ENCODE data around the gene CSTB.

CSTB gene

DNA sequence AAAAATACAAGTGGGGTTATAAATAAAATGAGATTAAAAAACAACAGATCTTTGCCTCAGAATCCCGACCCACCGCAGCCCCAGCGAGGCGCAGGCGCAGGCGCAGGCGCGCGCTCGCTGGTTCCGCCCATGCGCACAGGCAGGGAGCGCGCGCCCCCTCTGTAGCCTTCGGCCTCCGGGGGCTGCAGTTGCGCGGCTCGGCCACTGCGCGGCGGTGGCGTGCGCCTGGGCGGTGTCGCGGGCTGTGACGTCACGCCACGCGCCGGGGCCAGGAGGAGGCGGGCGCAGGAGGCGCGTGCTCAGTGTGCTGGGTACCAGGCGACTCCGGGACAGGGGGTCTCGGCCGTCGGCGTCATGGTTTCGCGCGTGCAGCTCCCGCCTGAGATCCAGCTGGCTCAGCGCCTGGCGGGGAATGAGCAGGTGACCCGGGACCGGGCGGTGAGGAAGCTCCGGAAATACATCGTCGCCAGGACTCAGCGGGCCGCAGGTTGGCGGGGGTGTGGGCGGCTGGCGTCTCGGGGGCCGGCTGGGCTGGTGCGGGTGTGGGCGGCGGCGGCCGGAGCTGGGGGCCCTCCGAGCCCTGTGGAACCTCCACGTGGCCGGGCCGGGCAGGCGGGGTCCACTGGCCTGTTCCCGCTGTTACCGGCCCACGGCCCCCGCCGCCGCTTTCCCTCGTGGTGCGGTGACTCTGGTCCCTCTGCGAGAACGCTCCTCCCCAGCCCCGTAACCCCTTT, 13.3 kb upstream of the CSTB start, which contains the start of gene RRP1:
Gene RRP1 (plus strand): TSS at position 302 of the 734 bp plus-strand sequence. CDS start 53 bp downstream, at position 355.
- DNase-seq = peak; percentile 88

DNA sequence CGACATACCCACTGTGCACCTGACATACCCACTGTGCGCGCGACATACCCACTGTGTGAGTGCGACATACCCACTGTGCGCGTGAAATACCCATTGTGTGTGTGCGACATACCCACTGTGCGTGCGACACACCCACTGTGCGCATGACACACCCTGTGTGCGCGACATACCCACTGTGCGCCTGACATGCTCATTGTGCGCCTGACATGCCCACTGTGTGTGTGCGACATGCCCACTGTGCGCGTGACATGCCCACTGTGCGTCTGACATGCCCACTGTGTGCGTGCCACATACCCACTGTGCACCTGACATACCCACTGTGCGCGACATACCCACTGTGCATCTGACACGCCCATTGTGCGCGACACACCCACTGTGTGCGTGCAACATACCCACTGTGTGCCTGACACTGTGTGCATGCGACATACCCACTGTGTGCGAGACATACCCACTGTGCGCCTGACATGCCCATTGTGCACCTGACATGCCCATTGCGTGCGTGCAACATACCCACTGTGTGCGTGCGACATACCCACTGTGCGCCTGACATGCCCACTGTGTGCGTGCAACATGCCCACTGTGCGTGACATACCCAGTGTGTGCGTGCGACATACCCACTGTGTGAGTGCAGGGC, 10.8 kb upstream of the CSTB start:
- no peak for DNase-seq

DNA sequence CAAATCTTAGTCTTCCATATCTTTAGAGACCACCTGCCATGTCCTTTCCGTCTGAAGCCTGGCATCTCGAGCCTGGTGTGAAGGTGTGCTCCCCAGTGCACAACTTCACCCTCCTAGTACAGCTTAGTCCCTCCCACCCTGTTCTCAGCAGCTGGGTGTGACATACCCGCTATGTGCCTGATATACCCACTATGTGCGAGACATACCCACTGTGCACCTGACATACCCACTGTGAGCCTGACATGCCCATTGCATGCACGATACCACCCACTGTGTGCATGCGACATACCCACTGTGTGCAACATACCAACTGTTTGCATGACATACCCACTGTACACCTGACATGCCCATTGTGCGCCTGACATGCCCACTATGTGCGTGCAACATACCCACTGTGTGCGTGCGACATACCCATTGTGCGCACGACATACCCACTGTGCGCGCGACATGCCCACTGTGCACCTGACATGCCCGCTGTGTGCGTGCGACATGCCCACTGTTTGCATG, 10.2 kb upstream of the CSTB start:
- DNase-seq = no peak

DNA sequence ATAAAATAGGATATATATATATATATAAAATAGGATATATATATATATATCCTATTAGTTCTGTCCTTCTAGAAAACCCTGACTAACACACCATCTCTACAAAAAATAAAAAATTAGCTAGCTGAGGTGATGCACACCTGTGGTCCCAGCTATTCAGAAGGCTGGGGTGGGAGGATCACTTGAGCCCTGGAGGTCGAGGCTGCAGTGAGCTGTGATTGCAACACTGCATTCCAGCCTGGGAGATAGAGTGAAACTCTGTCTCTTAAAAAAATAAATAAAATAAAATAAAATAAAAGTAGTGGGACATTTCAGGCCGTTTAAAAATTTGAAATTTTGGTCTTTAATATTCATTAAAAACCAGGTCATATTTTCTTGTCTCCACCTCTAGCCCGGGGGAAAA, 9.0 kb upstream of the CSTB start:
- DNase-seq = no peak

DNA sequence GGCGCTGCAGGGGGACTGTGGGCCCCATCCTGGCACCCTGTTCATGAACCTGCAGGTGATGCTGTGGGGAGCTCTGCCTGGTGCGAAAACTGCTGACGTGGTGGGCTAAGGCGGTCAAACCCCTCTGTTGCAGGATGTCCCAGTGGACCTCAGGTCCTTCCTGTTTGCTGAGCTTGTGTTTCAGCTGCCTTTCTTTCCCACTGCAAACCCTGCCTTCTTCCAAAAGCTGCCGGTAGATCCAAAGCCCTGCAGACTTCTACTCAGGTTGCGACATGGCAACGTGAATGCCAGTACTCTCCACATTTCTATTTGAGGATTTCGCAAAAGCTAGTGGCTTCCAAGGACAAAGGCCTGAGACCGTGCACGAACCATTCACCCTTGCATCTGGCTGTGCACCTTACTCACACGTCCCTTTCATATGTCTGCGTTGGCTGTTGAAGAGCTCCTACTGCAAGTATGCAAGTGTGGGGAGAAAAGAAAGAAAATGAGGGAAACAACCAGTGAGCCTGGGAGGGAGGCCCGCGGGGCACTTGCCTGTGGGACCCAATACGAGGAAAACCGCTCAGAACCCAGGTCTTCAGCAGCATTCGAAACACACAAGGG, 7.1 kb upstream of the CSTB start:
- DNase-seq = no peak

DNA sequence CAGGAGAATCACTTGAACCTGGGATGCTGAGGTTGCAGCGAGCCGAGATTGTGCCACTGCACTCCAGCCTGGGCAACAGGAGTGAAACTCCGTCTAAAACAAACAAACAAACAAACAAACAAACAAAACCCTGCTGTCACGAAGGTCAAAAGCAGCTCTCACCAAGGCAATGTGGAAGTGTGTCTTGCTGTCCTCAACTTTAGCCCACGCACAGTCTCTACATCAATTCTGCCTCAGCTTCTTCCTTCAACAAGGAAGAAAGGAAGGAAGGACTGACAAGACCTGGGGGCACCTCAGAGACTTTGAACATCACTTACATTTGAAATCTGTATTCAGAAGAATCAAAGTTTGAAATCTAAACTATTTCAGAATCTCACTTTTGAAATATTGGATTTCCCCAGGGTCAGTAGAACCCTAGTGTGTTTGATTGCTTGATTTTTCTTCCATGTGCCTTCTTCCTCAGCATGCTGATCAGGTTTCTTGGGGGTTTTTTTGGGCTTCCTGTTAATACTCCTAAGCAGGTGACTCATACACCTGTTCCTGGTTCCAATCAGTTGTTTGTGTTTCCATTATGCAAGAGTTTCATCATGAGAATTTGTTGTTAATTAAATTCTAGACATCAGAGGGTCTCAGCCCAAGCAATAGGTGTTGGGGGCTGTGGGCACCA, 6.5 kb upstream of the CSTB start:
- no peak for DNase-seq

DNA sequence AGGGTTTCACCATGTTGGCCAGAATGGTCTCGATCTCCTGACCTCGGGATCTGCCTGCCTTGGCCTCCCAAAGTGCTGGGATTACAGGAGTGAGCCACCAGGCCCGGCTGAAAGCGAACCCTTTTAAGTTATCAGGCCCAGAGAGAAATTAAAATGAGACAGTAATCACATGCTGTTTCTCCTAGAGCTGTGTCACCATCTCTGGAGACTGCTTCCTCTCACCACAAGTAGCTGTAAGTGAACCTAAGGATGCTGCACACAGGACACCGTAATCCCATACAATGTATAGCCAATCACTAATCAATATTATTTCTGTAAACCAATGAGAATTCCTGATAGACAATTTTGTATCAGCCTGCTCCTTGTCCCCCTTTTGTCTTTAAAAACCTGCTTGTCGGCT, 5.7 kb upstream of the CSTB start:
- no peak for DNase-seq

DNA sequence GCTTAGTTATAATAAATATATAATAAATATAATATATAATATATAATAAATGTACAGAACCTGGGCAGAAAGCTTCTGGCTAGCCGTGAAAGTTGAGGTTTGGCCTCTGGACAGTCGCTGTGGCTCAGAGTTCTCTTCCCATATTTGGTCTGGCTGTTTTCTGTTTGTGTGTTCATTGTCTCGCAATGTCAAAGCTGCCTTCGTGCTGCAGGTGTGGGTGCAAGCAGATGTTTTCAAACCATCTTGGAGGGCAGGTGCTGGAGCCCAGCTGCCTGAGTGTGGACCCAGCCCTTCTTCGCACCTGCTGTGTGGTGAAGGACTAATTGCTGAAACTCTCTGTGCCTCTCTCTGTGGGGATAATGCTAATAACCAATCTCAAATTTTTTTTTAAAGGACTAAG, 3.6 kb upstream of the CSTB start:
- no peak for DNase-seq

DNA sequence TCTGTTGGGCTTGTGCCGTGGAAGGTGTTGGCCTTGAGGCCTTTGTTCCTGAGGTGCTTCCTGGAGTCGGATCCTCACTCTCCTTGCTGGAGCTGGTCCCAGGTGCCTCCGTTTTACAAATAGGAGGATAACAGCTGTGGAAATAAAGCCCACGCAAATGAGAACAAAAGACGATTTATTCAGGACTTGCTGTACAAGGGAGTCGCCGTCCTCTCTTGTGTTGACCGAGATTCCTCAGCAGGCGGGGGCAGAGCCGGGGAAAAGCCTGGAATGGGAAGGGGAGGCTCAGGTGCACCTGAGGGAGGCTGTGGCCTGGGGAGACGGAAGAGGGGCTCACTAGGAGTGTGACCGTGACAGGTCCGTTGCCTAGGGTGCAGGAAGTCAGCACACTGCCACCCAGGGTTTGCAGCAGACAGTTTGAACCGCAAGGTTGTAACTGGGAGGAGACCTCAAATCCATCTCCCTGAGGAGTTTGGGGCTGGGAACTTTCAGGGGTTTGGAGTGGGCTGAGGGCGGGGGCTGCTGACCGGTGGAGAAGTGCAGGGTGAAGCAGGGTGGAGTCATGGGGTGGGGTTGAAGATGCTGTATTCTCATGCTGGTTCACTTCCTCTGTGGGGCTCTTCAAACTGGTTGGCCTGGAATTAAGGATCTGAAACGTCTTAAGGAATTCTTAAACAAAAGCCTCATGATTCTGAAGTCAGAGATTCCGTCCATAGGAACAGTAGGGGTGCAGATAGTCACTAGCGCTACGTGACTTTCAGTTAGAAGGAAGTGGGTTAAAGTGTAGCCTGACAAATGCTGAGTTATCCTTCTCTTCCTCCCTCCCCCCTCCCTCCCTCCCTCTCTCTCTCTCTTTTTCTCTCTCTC, 2.6 kb upstream of the CSTB start:
- no peak for DNase-seq

DNA sequence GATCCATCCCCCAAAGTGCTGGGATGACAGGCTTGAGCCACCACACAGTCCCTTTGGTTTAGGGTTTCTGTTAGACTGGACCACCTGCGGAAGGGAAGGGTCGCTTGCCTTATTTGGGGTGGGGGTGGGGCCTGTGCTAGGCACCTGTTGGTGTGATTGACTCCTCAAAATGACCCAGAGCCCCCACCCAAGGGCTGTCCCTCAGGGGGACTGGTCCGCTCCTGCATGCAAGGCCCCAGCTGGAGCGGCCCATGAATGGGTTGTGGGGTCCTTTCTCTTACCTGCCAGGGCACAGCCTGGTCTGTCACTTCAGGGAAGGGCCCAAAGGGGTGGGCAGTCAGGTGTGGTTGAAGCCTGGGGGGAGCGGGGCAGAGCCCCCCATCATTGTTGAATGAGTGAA, 1.8 kb upstream of the CSTB start:
- DNase-seq = no peak

DNA sequence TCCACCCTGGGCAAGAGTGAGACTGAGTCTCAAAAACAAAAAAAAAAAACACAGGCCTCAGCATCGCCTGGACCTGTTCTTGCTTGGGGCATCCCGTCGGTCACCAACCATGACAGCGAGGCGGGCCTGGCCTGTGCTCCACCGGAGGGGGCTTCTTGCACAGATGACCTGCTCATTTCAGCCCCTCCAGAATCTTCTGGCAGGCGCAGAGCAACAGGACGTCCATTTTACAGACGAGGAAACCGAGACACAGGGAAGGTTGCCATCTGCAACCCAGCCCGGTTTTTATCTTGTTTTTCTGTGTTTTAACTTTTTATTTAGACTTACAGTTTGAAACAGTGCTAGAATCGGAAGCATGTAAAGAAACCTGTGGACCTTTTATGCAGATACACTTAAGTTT, 918 bp downstream of the CSTB start:
- no peak for DNase-seq

DNA sequence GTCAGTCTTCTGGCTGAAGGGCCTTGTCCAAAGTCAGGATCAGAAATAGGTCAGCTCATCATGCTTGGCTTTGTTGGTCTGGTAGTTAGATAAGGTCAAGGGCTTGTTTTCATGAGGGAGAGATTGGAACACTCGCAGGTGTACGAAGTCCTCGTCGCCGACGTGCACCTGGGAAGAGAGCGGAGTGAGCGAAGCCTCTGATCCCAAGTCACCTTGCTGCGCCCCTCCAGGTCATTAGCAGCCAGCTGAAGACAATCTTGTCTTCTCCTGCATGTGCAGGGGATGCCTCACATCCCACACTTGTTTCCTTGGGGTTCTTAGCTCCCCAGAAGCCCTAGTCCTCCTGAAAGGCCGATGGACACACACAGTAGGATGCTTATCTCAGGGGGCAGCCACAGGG, 1.9 kb downstream of the CSTB start:
- no peak for DNase-seq

DNA sequence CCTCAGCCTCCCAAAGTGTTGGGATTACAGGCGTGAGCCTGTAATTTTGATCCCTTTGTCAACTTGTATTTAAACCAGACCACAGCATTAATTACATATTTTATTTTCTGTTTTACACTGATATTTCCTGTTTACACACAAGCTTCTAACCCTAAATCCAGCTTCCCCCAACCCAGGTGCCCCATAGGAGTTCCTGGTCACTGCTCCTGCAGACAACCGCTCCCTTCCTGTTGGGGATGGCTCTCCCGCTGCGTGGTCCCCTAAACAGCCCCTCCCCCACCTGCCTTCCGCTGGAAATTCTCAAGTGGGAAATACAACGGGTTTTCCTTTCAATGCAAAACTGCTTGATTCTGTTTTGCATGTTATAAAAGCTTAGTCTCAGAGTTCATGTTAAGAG, 3.7 kb downstream of the CSTB start:
- no peak for DNase-seq

DNA sequence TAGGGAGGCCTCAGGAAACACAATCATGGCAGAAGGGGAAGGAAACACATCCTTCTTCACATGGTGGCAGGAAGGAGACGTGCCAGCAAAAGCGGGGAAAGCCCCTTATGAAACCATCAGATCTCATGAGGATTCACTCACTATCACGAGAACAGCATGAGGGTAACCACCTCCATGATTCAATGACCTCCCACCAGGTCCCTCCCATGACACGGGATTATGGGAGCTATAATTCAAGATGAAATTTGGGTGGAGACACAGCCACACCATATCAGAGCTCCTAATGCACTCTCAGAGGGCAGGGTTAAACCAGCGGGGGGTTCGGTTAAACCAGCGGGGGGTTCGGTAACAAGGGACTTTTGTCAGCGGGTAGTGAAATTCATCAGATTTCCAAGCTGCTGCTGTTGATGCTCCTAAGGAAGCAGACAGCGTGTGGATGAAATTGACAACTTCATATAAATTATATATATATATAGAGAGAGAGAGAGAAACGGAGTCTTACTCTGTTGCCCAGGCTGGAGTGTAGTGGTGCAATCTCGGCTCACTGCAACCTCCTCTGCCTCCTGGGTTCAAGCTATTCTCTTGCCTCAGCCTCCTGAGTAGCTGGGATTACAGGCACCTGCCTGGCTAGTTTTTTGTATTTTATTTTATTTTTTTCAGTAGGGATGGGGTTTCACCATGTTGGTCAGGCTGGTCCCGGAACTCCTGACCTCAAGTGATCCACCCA, 4.2 kb downstream of the CSTB start:
- no peak for DNase-seq

DNA sequence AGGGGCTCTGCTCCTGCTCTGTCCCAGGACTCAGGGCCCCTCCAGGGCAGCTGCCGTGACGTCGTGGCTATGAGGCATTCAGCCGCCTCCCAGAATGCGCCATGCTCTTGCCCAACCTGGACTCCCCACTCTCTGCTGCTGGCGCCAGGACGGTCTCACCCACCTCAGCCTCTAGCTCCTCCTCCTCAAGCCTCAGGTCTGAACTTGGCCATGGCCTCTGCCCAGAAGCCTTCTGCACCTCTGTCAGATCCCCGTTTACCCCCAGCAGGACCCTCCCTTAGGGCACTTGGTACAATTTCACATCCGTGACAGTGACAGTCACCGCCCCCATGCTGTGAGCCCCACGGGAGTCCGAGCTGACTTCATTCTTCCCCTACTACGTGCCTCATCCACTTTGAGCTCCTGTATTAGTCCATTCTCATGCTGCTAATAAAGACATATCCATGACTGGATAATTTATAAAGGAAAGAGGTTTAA, 4.9 kb downstream of the CSTB start:
- no peak for DNase-seq

DNA sequence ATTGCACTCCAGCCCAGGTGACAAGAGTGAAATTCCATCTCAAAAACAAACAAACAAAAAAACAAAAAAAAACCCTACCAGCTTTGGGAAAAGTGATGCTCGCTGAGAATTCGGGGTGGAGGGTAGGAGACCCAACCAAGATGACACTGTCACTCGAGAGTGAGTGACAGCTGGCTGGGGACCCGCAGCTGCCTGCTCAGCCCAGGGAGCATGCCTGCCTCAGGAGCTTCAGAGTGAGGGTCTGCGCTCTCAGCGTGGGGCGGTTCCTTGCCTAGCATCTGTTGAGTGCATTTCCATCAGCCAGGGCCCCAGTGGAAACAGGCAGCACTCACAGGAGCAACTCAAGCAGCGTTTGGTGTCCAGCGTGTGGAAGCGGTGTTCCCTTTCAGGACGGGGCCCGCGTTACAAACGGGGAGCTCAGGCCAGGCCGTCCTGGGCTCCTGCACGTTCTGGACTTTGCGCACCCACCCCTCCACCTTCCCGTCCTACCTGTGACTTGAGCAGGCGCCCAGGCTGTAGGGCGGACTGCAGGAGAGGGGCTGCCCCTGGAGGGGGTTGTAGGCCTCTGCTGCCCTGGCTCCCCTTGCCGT, 5.9 kb downstream of the CSTB start:
- DNase-seq = no peak

DNA sequence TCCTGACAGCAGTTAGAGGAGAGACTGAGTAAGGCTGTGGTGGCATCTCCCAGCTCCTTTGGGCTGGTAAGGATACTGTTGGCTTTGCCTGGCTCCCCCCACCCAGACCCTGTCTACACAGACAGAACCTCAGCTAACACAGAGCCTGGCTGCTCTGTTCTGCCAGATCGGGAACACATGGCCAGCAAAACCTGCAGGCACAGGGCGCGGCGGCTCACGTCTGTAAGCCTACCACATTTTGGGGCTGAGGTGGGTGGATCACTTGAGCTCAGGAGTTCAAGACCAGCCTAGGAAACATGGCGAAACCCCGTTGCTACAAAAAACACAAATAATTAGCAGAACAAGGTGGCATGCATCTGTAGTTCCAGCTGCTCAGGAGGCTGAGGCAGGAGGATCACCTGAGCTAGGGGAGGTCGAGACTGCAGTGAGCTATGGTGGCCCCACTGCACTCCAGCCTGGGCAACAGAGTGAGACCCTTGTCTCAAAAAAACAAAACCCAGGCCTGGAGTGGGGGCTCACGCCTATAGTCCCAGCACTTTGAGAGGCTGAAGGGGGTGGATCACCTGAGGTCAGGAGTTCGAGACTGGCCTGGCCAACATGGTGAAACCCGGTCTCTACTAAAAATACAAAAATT, 6.7 kb downstream of the CSTB start:
- DNase-seq = no peak

DNA sequence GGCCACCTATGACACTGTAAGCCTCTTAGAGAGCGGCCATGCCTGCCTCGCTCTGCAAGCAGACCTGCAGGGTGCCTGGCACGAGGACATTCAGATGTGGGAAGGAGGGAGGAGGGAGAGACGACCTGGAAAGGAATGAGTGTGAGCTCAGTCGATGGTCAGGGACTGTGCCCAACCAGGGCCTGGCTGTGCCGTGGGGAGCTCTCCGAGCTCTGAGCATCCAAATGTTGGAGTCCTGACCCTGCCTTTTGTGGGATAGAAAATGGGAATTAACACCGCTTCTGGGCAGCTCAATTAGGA, 7.3 kb downstream of the CSTB start:
- DNase-seq = no peak

DNA sequence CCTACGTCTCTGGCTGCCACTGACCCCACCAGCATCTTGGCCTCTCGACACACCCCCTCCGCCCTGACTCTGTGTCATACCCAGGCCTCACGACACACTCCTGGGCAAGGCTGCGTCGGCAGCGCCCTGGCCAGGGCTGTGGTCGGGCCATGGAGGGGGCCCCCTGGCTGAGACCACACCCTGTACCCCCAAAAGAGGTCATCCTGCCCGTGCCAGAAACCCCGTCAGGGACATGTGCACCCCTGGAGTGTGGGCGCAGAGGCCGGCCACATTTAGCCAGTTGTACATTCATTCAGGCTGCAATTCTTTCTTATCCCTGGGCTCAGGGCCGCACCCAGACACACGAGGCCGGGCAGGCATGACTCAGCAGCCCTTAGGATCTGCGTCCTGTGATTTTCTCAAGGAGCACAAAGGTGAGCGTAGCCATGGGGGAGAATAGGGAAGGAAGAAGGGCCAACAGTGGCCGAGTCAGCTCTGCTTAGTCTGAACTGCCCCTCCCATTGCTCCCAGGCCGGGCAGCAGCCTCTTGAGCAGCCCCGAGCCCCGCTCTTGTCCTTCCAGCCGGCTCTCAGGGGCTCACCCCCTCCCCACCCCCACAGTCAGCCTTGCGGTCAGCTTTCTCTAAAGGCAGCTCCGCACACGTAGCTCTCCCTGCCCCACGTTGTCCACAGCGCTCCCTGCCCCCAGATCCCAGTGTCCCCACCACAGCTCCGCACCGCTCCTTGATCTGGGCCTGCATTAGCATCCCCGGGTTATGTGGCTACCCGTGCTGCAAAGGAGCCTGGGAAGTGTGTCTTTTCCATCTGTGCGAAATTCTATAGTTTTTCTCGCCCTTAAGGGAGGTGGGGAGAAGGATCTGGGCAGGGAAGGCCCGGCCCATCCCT, 7.9 kb downstream of the CSTB start:
- DNase-seq = no peak

DNA sequence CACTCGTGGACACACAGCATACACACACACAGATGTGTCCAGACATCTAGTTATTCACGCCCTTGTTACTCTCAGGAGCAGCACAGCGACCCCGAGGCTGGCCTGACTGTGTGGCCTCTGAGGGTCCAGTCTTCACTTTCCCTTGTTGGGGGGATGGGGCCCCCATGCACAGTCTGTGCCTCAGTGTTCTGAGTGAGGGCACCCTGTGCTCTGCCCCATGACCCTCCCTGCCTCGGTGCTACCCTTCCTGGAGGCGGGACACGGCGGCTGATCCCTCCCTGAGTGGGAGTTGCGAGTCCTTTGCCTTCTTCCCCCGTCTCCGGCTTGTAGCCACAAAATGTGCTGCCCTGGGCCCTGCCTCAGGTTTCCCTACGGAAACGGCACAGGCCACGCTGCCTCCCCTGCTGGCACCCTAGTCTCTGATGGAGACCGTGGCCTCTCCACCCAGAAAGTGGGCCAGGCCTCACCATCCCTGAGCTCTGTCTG, 8.6 kb downstream of the CSTB start:
- no peak for DNase-seq
